K562 (cell line): ENCODE data around the gene FADS1. TPM values are rescaled to one million over a fixed set of nuclear protein-coding genes. Genes with fewer than 3 reads are reported as not detected.
A peak's percentile ranks its signal among the peaks of the same experiment; 100 is the strongest.

Experiments
- E2F3 ChIP-seq: fragments of 250-450 bp; sonication (Bioruptor Pico); IDR thresholded peaks from 2 replicates; pipeline ENCODE4 v1.4.0; 2020; ENCODE audit warnings: mild to moderate bottlenecking
- FOXP1 ChIP-seq: sonication (generic); formaldehyde crosslinking; IDR thresholded peaks from 2 replicates; pipeline ENCODE4 v1.8.0; 2022; ENCODE audit warnings: mild to moderate bottlenecking, missing genetic modification reagents
- HNRNPLL ChIP-seq: fragments of 200-400 bp; formaldehyde crosslinking; IDR thresholded peaks from 2 replicates; pipeline ENCODE4 v1.6.1; 2017; ENCODE audit warnings: low read length, low read depth, mild to moderate bottlenecking; ENCODE audit not compliant: poor library complexity, severe bottlenecking
- ILF3 ChIP-seq: fragments of 450-650 bp; IDR thresholded peaks from 2 replicates; pipeline ENCODE4 v1.6.1; 2018; ENCODE audit warnings: antibody characterized with exemption, mild to moderate bottlenecking, moderate library complexity, borderline replicate concordance
- NFIX ChIP-seq: fragments of 250-450 bp; sonication (Bioruptor Pico); IDR thresholded peaks from 2 replicates; pipeline ENCODE4 v1.4.0; 2020; ENCODE audit warnings: low read depth, mild to moderate bottlenecking, moderate library complexity
- POLR2AphosphoS5 ChIP-seq: IDR thresholded peaks from 2 replicates; pipeline ENCODE4 v1.6.1; 2011; ENCODE audit warnings: mild to moderate bottlenecking, low read depth, low read length, moderate library complexity; ENCODE audit not compliant: control insufficient read depth, insufficient read depth
- RBM15 ChIP-seq: fragments of 200-400 bp; formaldehyde crosslinking; IDR thresholded peaks from 2 replicates; pipeline ENCODE4 v1.6.1; 2018; ENCODE audit warnings: mild to moderate bottlenecking, low read length, moderate library complexity; ENCODE audit not compliant: insufficient read depth
- RCOR1 ChIP-seq, 2 experiments: IDR thresholded peaks; 2 replicates each; pipeline ENCODE4 v1.6.1; 2012; ENCODE audit warnings: low read depth in 2 of 2, low read length in 2 of 2, borderline replicate concordance in 1 of 2, improper control_type of control experiment in 1 of 2
- SAFB ChIP-seq: fragments of 200-400 bp; formaldehyde crosslinking; IDR thresholded peaks from 2 replicates; pipeline ENCODE4 v1.6.1; 2017; ENCODE audit warnings: low read depth, low read length, borderline replicate concordance
- TRIM28 ChIP-seq: fragments of 450-650 bp; IDR thresholded peaks from 2 replicates; pipeline ENCODE4 v1.6.1; 2017
- ZNF217 ChIP-seq: sonication (generic); formaldehyde crosslinking; IDR thresholded peaks from 2 replicates; pipeline ENCODE4 v1.8.0; 2022; ENCODE audit warnings: mild to moderate bottlenecking, missing genetic modification reagents
- ZNF695 ChIP-seq: fragments of 450-650 bp; formaldehyde crosslinking; IDR thresholded peaks from 2 replicates; pipeline ENCODE4 v1.4.0; 2020; ENCODE audit warnings: mild to moderate bottlenecking, moderate library complexity
- polyA plus RNA-seq, 8 experiments: library from polyadenylated mRNA; depleted of rRNA in 4 of 8; stranded (reverse) in 5 of 8; unstranded in 3 of 8; fragments of >200 nt; fragmentation: Nextera tagmentation in 2 of 8; fragmentation: Illumina TruSeq in 1 of 8; extraction: Ambion mirVana in 2 of 8; extraction: Trizol in 1 of 8; gene quantifications; 2 replicates each; pipeline versions ENCODE4 v1.2.1 to v1.2.3, GENCODE V29; 2011 to 2014; ENCODE audit warnings: inconsistent platforms in 1 of 8, missing spikeins in 1 of 8
- total RNA-seq, 7 experiments: library from RNA; depleted of rRNA in 6 of 7; stranded (reverse); fragments of >200 nt in 6 of 7; fragmentation: Illumina TruSeq in 2 of 7; extraction: Trizol in 2 of 7; gene quantifications; 2 replicates each; pipeline versions ENCODE4 v1.2.1 to v1.2.3, GENCODE V29; 2011 to 2021; ENCODE audit warnings: low replicate concordance in 1 of 7
- TF ChIP-seq, protein P1 (sequence below): fragments of 450-650 bp; IDR thresholded peaks from 2 replicates; pipeline ENCODE4 v1.6.1; 2018; ENCODE audit not compliant: partially characterized antibody
- TF ChIP-seq, protein P2 (sequence below): fragments of 250-450 bp; sonication (Bioruptor Pico); IDR thresholded peaks from 2 replicates; pipeline ENCODE4 v1.8.0; 2021; ENCODE audit warnings: mild to moderate bottlenecking, moderate library complexity
- TF ChIP-seq, protein P3 (sequence below): IDR thresholded peaks from 3 replicates; pipeline ENCODE4 v1.6.1; 2011; ENCODE audit warnings: borderline replicate concordance, mild to moderate bottlenecking; ENCODE audit not compliant: insufficient read length, insufficient read depth
- TF ChIP-seq, protein P4 (sequence below): sonication (generic); formaldehyde crosslinking; IDR thresholded peaks from 2 replicates; pipeline ENCODE4 v1.8.0; 2022; ENCODE audit warnings: mild to moderate bottlenecking, missing genetic modification reagents, borderline replicate concordance
- TF ChIP-seq, protein P5 (sequence below): sonication (generic); formaldehyde crosslinking; IDR thresholded peaks from 2 replicates; pipeline ENCODE4 v1.9.0; 2022; ENCODE audit warnings: mild to moderate bottlenecking, missing genetic modification reagents

The FADS1 gene
- total and polyA plus RNA-seq, 9 of the 15 experiments (the other 6 are each of a cell fraction or from before 2014, with no cell fraction given), result 110 to 864 (median 364) TPM

DNA sequence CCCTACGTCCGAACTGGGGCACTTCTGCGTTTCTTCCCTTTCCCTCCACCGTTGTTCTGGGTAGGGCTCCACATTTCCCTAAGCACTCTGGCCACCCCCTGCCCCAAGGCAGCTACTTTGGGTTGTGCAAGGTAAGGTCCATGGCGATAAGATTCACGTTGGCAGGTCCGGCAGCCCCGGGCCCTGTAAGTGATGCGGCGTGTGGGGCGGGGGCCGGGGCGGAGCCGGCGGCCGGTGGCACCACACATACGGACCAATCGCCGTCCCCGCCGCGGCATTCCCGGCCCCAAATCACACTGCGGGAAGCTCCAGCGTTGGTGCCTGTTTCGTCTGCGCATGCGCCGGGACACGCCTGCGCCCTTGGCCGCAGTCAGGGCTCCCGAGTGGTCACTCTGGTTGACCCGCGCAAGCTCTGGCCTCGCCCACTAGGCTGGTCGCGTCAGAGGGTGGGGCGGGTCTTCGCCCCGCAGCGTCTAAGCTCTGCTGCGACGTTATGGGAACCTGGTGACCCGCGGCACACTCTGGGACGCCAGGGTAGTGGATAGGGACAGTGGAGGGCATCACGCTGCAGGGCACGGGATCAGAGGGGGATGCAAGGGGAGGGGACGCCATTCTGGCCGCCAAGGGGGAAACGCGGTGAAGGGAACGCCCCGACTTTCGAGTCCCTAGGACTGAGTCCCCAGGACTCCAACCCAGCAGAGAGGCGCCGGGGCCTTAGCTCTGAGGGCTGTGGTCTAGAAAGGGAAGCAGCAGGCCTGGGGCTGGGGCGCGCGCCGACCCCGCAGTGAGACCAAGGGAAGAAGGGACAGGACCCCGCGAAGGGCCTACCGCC, 1.6 kb downstream of the FADS1 start (continued):
- TF ChIP-seq, protein P1, sequence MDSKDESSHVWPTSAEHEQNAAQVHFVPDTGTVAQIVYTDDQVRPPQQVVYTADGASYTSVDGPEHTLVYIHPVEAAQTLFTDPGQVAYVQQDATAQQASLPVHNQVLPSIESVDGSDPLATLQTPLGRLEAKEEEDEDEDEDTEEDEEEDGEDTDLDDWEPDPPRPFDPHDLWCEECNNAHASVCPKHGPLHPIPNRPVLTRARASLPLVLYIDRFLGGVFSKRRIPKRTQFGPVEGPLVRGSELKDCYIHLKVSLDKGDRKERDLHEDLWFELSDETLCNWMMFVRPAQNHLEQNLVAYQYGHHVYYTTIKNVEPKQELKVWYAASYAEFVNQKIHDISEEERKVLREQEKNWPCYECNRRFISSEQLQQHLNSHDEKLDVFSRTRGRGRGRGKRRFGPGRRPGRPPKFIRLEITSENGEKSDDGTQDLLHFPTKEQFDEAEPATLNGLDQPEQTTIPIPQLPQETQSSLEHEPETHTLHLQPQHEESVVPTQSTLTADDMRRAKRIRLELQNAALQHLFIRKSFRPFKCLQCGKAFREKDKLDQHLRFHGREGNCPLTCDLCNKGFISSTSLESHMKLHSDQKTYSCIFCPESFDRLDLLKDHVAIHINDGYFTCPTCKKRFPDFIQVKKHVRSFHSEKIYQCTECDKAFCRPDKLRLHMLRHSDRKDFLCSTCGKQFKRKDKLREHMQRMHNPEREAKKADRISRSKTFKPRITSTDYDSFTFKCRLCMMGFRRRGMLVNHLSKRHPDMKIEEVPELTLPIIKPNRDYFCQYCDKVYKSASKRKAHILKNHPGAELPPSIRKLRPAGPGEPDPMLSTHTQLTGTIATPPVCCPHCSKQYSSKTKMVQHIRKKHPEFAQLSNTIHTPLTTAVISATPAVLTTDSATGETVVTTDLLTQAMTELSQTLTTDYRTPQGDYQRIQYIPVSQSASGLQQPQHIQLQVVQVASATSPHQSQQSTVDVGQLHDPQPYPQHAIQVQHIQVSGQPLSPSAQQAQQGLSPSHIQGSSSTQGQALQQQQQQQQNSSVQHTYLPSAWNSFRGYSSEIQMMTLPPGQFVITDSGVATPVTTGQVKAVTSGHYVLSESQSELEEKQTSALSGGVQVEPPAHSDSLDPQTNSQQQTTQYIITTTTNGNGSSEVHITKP, result no peak
- TF ChIP-seq RBM15 (no peak), RCOR1 (IDR thresholded peaks at IDR 0.05; ENCODE audit: borderline replicate concordance in 1 of 2, low read depth in 2 of 2, low read length in 2 of 2) (peak; percentile 15 to 38; a peak in 1 of 4 replicates), ZNF217 (CRISPR knock-in tag) (no peak), ILF3 (peak; percentile 53; the same call in 1 of the 2 replicates), ZNF695 (CRISPR knock-in tag) (no peak), E2F3 (CRISPR knock-in tag) (no peak), FOXP1 (CRISPR knock-in tag) (peak; percentile 79; the same call in 1 of the 2 replicates), POLR2AphosphoS5 (peak; percentile 80), TRIM28 (no peak), NFIX (CRISPR knock-in tag) (no peak), HNRNPLL (peak; percentile 66), SAFB (no peak)
- TF ChIP-seq, protein P2, sequence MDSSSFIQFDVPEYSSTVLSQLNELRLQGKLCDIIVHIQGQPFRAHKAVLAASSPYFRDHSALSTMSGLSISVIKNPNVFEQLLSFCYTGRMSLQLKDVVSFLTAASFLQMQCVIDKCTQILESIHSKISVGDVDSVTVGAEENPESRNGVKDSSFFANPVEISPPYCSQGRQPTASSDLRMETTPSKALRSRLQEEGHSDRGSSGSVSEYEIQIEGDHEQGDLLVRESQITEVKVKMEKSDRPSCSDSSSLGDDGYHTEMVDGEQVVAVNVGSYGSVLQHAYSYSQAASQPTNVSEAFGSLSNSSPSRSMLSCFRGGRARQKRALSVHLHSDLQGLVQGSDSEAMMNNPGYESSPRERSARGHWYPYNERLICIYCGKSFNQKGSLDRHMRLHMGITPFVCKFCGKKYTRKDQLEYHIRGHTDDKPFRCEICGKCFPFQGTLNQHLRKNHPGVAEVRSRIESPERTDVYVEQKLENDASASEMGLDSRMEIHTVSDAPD, result no peak
- TF ChIP-seq, protein P3, sequence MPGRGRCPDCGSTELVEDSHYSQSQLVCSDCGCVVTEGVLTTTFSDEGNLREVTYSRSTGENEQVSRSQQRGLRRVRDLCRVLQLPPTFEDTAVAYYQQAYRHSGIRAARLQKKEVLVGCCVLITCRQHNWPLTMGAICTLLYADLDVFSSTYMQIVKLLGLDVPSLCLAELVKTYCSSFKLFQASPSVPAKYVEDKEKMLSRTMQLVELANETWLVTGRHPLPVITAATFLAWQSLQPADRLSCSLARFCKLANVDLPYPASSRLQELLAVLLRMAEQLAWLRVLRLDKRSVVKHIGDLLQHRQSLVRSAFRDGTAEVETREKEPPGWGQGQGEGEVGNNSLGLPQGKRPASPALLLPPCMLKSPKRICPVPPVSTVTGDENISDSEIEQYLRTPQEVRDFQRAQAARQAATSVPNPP, result no peak
- TF ChIP-seq, protein P4, sequence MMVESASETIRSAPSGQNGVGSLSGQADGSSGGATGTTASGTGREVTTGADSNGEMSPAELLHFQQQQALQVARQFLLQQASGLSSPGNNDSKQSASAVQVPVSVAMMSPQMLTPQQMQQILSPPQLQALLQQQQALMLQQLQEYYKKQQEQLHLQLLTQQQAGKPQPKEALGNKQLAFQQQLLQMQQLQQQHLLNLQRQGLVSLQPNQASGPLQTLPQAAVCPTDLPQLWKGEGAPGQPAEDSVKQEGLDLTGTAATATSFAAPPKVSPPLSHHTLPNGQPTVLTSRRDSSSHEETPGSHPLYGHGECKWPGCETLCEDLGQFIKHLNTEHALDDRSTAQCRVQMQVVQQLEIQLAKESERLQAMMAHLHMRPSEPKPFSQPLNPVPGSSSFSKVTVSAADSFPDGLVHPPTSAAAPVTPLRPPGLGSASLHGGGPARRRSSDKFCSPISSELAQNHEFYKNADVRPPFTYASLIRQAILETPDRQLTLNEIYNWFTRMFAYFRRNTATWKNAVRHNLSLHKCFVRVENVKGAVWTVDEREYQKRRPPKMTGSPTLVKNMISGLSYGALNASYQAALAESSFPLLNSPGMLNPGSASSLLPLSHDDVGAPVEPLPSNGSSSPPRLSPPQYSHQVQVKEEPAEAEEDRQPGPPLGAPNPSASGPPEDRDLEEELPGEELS, result no peak
- TF ChIP-seq, protein P5, sequence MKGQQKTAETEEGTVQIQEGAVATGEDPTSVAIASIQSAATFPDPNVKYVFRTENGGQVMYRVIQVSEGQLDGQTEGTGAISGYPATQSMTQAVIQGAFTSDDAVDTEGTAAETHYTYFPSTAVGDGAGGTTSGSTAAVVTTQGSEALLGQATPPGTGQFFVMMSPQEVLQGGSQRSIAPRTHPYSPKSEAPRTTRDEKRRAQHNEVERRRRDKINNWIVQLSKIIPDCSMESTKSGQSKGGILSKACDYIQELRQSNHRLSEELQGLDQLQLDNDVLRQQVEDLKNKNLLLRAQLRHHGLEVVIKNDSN (CRISPR knock-in tag), result no peak
